Subcutaneous abdominal adipose tissue (tissue), 5 donors: ENCODE results near the gene OR4F17.
"Not testable (repeated sequence)": the region's sequence is repeated elsewhere in the genome, so short reads cannot be mapped to it uniquely, and the experiment has no call there.

ENCODE experiments used
- H3K27ac ChIP-seq: one replicate; pipeline ENCODE4 v1.7.0; 2013; ENCODE audit warnings: low read depth, mild to moderate bottlenecking, inconsistent platforms, low read length, moderate library complexity
- H3K27me3 ChIP-seq, 5 donors: one replicate each; pipeline ENCODE4 v1.7.0; 2013; ENCODE audit warnings: low read length in 5 of 5, inconsistent platforms in 1 of 5; ENCODE audit not compliant: control insufficient read depth in 5 of 5, insufficient read depth in 4 of 5
- H3K36me3 ChIP-seq, 5 donors: one replicate each; pipeline ENCODE4 v1.7.0; 2013; ENCODE audit warnings: low read length in 5 of 5; ENCODE audit not compliant: control insufficient read depth in 5 of 5, insufficient read depth in 5 of 5
- H3K4me1 ChIP-seq, 5 donors: one replicate each; pipeline ENCODE4 v1.7.0; 2013; ENCODE audit warnings: low read length in 5 of 5, mild to moderate bottlenecking in 3 of 5, moderate library complexity in 1 of 5; ENCODE audit not compliant: control insufficient read depth in 5 of 5, insufficient read depth in 5 of 5
- H3K4me3 ChIP-seq, 5 donors: one replicate each; pipeline ENCODE4 v1.7.0; 2013; ENCODE audit warnings: low read length in 5 of 5, low read depth in 1 of 5
- H3K9ac ChIP-seq, 5 donors: one replicate each; pipeline ENCODE4 v1.7.0; 2013; ENCODE audit warnings: low read length in 5 of 5, mild to moderate bottlenecking in 4 of 5, moderate library complexity in 3 of 5
- H3K9me3 ChIP-seq, 5 donors: one replicate each; pipeline ENCODE4 v1.7.0; 2013; ENCODE audit warnings: low read length in 5 of 5; ENCODE audit not compliant: control insufficient read depth in 5 of 5
- donor health status: healthy.
- donor health status: healthy.
- donor health status: healthy.
- donor health status: healthy.
- donor health status: healthy.

Gene OR4F17, protein sequence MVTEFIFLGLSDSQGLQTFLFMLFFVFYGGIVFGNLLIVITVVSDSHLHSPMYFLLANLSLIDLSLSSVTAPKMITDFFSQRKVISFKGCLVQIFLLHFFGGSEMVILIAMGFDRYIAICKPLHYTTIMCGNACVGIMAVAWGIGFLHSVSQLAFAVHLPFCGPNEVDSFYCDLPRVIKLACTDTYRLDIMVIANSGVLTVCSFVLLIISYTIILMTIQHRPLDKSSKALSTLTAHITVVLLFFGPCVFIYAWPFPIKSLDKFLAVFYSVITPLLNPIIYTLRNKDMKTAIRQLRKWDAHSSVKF

DNA sequence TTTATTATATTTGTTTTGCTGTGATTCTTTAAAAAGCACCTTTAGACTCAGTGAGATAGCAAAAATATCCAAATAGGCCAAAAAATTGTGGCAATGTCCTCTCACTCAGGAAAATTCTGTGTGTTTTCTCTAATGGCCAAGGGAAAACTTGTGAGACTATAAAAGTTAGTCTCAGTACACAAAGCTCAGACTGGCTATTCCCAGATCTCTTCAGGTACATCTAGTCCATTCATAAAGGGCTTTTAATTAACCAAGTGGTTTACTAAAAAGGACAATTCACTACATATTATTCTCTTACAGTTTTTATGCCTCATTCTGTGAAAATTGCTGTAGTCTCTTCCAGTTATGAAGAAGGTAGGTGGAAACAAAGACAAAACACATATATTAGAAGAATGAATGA is at the start of gene OR4F17:
TSS of gene OR4F17 (plus strand) at position 301 of the 400 bp plus-strand sequence. CDS start 3,575 bp downstream, outside the sequence.
- not testable (repeated sequence) for H3K4me3 ChIP-seq, H3K27me3 ChIP-seq, H3K9ac ChIP-seq

DNA sequence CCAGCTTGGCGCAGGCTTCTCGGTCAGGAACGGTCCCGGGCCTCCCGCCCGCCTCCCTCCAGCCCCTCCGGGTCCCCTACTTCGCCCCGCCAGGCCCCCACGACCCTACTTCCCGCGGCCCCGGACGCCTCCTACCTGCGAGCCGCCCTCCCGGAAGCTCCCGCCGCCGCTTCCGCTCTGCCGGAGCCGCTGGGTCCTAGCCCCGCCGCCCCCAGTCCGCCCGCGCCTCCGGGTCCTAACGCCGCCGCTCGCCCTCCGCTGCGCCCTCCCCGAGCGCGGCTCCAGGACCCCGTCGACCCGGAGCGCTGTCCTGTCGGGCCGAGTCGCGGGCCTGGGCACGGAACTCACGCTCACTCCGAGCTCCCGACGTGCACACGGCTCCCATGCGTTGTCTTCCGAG is 36.1 kb upstream of the OR4F17 start:
- H3K4me3 ChIP-seq, H3K27me3 ChIP-seq, H3K9ac ChIP-seq, H3K9me3 ChIP-seq, H3K36me3 ChIP-seq, H3K4me1 ChIP-seq, H3K27ac ChIP-seq: not testable (repeated sequence)

More for the DNA sequence above, at the start of gene OR4F17:
- H3K27ac ChIP-seq, H3K36me3 ChIP-seq, H3K4me1 ChIP-seq, H3K9me3 ChIP-seq: not testable (repeated sequence)

DNA sequence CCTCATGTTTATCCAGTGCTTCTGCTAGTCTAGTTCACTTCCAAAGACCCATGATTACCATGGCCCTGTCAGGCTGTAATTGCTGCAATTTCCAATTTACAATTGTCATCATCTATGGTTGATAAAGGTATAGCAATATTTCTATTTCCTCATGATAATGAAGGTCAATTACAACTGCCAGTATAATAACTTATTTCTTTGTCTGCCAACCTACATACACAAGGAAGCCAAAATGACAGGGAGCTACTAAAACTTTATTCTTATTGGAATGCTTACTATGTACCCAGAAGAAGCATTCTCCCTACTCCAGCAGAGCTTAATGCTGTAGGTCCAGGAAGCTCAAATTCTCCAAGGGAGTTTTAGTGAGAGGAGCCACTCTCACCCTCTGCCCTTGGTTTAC is 24.0 kb upstream of the OR4F17 start:
- H3K4me3 ChIP-seq, H3K27ac ChIP-seq, H3K9ac ChIP-seq, H3K9me3 ChIP-seq, H3K36me3 ChIP-seq, H3K27me3 ChIP-seq, H3K4me1 ChIP-seq: not testable (repeated sequence)

DNA sequence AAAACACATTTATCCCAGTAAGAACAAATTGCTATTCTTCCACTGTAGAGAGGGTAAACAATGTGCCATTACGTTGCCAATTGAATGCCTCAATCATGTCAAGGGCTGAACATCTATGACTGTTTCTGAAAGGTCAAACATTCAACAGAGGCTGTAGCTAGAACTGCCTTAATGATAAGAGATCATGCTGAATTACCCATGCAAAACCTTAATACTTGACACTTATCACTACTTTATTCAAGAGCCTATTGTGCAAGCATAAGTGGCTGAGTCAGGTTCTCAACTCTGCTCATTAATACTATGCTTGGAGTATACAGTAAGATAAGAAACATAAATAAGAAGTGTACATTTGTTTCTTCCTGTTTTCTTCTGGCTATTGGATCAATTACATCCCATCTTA is 23.3 kb upstream of the OR4F17 start:
- H3K27ac ChIP-seq, H3K36me3 ChIP-seq, H3K9ac ChIP-seq, H3K4me1 ChIP-seq, H3K9me3 ChIP-seq, H3K4me3 ChIP-seq, H3K27me3 ChIP-seq: not testable (repeated sequence)

DNA sequence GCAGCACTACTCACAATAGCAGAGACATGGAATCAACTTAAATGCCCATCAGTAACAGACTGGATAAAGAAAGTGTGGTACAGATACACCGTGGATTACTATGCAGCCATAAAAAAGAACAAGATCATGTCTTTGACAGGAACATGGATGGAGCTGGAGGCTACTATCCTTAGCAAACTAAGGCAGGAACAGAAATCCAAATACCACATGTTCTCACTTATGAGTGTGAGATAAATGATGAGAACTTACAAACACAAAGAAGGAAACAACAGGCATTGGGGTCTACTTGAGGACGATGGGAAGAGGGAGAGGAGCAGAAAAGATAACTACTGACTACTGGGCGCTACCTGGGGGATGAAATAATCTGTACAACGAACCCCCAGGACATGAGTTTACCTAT is 16.2 kb upstream of the OR4F17 start:
- H3K4me3 ChIP-seq, H3K27me3 ChIP-seq, H3K4me1 ChIP-seq, H3K36me3 ChIP-seq, H3K27ac ChIP-seq, H3K9me3 ChIP-seq, H3K9ac ChIP-seq: not testable (repeated sequence)

DNA sequence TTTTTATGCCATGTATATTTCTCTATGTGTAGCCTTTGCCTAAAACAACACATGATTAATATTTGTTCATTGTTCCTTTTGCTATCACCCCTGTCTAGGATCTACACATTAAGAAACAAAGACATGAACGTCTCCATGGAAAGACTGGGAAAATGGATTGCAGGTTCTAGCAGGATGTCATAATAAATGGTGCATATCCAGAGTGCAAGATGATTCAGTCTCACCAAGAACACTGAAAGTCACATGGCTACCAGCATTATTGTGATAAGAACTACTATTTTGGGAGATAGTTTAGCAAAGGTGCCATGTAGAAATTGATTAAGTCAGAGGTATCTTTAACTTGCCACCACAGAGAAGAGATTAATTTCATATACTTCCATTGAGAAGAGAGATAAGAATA is 12.1 kb upstream of the OR4F17 start:
- H3K27me3 ChIP-seq, H3K9me3 ChIP-seq, H3K4me1 ChIP-seq, H3K9ac ChIP-seq, H3K4me3 ChIP-seq, H3K27ac ChIP-seq, H3K36me3 ChIP-seq: not testable (repeated sequence)

DNA sequence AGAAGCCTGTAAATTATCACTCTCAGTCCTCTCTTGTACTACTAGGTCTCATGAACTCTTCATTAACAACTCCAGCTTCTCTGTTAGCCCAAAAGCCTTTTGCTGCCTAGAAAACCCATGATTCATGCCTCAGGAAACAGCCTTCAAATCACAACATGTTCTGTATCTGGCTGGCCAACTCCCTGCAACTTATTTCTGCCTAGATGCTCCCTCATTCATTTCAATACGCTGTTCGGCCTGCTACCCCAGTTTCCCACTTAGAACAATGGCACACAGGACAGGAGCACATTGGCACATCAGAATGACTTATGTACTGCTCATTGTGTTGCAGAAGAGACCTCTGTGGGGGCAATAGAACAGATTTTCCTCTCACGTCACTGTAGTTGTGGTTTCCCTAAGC is 9.3 kb upstream of the OR4F17 start:
- not testable (repeated sequence) for H3K9ac ChIP-seq, H3K27me3 ChIP-seq, H3K27ac ChIP-seq, H3K4me1 ChIP-seq, H3K4me3 ChIP-seq, H3K36me3 ChIP-seq, H3K9me3 ChIP-seq

DNA sequence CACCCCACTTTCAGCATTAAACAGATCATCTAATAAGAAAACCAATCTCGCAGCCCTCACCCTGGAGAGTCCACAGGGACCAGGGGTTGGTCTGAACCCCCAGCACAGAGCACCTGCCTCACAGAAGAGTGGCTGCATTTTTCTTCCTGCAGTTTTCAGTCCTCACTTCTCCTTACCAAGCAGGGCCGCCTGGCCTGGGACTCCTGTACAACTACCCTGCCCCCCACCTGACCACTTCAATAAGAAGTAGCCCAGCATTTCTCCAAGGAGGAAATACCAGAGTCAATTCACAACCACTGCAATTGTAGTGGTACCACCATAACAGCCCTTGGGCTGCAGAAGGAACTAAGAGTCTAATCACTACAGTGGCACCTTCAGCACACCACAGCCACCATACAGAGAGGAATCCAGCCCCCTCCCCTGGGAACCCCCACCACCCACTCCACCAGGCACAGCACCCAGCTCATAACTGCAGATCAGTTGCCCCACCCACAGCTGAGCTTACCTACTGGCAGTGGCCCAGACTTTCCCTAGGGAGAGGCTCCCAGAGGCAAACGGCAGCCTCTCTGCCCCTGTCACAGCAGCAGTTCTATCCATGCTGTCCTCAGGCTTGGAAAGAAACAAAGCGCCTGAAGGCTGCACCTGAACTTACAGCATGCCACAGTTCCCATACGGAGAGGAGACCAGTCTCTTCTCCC is 13.7 kb downstream of the OR4F17 start:
- not testable (repeated sequence) for H3K4me3 ChIP-seq, H3K9ac ChIP-seq, H3K27me3 ChIP-seq, H3K4me1 ChIP-seq, H3K27ac ChIP-seq, H3K36me3 ChIP-seq, H3K9me3 ChIP-seq
